Measurements from ENCODE around the gene HERPUD1.
A peak's percentile ranks its signal among the peaks of the same experiment; 100 is the strongest.
"Not testable (repeated sequence)": the region's sequence is repeated elsewhere in the genome, so short reads cannot be mapped to it uniquely, and the experiment has no call there.

The HERPUD1 gene

DNA sequence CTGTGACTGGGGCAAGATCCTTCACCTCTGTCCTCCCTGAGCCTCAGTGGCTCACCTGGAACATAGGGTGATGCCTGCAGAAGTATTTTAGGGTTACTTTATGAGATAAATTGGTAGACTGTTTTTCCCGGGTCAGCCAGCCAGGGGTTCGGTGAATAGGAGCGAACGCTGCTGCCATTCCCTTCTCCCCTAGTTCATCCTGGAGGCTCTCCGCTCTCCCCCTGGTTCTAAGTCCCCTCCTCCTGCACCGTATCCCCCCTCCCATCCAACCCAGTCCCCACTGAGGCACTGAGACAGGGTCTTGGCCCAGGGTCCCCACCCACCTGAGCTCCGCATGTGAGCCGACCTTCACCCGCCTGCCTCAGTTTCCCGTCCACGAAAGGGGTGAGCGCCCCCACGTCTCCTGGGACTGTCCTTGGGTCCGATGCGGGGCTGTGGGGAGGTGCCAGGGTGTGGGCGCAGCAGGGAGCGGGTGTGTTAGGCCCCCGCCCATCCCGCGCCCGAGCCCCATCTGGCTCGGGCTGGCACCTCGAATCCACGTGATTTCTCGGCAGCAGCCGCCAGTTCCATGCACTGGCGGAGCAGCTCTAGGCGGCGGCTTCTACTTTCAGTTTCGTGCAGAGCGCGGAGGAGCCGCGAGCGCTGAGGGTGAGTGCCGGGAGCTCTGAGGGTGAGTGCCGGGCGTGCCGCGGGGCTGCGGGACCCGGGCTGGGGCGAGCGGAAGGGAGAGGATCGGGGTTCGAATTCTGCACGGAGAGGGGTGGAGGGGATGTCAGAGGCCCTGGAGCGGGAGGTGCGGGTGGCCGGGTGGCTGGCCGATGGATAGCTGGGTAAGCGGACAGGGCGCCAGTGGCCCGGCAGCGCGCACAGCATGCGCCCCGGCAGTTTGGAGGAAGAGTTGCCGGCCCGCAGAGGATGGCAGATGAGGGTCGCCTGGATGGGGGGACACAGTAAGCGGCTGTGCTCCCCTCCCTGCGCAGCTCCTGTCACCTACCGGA is 57.3 kb downstream of the HERPUD1 start, which contains the start of gene NLRC5:
TSS of gene NLRC5 (plus strand) at position 610 of the 998 bp plus-strand sequence. CDS start 31,156 bp downstream, outside the sequence.
- in situ Hi-C loops (cut with MboI; ENCODE audit: low pct_unique_long_range_greater_than_20kb, low sequenced_read_pairs): no loop called here
- peak; percentile 79 for DNase-seq

DNA sequence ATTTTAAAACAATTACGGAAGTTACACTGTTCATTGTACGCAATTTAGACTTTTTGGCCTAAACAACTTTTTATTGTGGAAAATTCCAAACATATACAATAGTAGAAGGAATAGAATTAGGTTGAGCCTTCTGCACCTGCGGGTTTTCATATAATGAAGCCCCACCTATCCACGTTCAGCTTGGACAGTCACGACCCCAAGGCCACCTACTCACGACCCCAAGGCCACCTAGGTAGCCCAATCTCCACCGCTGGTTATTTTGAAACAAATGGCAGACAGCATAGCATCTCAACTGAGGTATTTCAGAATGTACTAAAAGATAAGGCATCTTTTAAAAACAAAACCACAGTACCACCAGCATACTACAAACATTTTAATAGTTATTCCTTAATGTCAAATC is 58.0 kb downstream of the HERPUD1 start:
- in situ Hi-C loops (cut with MboI; ENCODE audit: low pct_unique_long_range_greater_than_20kb, low sequenced_read_pairs): no loop called here

DNA sequence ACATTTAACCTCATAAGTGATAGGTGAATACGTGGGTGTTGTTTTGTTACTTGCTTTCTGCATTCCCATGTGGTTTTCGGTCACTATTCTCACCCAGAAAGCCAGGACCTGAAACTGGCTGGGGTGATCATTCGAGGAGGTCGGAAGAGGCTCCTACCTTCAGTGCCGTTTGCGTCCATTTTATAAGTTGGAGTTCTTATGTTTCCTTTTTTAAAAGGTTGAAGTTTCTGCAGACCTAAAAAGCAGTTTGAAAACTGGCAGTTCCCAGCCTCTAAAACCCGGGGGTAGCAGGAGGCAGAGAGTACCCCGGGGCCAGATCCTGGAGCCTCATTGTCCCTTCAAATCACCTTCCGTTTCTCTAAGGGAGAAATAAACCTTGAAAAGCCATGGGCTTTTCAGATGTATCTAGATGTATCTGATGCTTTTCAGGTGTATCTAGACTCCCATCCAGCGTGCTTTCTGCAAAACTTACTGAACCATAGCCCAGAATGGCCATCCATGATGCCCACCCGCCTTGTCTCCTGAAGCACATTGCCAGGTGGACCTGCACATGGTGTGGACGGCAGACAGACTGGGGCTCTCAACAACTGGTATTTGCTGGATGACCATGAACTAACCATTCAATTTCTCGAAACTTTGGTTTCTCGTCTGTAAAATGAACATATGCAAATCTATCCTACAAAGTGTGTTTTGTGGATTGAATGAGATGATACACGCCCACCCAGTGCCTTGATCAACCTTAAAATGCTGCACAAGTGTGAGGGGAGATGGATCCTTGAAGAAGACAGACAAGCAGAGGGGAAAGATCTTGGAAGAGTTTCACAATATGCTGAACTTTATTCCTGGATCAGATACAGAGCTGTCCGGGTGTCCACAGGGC is 58.7 kb downstream of the HERPUD1 start:
- DNase-seq: no peak
- in situ Hi-C loops (cut with MboI; ENCODE audit: low pct_unique_long_range_greater_than_20kb, low sequenced_read_pairs): no loop called here

More for the DNA sequence above, 58.0 kb downstream of the HERPUD1 start:
- DNase-seq: no peak

DNA sequence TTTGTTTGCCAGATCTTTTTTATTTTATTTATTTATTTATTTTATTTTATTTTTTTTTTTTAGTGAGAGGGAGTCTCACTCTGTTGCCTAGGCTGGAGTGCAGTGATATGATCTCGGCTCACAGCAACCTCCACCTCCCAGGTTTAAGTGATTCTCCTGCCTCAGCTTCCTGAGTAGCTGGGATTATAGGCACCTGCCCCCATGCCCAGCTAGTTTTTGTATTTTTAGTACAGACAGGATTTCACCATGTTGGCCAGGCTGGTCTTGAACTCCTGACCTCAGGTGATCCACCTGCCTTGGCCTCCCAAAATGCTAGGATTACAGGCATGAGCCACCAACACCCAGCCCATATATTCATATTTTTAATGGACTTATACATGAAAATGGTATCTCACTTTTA is 60.5 kb downstream of the HERPUD1 start:
- DNase-seq; in situ Hi-C loops (cut with MboI; ENCODE audit: low pct_unique_long_range_greater_than_20kb, low sequenced_read_pairs): not testable (repeated sequence)

DNA sequence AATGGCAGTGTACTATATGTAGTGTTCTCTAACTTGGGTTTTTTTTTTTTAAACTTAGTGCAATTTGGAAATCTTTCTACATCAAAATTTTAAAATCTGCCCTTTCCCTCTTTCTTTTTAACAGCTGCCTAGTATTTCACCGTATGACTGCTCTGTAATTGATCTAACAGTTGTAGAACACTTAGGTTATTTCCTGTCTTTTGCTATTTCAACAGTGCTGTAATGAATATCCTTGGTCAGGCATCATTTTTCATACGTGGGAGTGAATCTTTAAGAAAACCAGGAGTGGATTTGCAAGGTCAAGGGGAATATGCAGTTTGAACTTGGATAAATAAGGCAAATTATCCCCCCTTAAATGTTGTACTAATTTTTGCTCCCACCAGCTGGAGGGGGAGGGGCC is 61.3 kb downstream of the HERPUD1 start:
- in situ Hi-C loops (cut with MboI; ENCODE audit: low pct_unique_long_range_greater_than_20kb, low sequenced_read_pairs): no loop called here

DNA sequence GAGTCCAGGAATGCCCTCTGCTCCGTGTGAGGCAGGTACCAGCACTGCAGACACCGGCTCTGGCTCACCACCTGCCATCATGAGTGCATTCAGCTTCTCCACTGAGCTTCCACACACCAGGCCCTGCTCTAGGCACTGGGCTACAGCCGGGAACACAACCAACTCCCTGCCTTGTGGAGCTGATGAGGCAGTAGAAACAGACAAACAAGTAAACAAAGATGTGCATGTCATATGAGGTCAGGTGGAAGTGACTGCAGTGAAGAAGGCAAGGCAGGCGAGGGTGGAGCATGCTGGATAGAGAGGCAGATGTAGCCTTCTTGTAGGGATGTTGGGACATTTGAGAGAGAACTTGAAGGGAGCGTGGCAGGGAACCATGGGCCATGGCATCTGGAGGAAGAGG is 62.4 kb downstream of the HERPUD1 start:
- in situ Hi-C loops (cut with MboI; ENCODE audit: low pct_unique_long_range_greater_than_20kb, low sequenced_read_pairs): no loop called here
- DNase-seq: no peak

More for the DNA sequence above, 61.3 kb downstream of the HERPUD1 start:
- DNase-seq: no peak
